K562 (cell line): ENCODE data around the gene CPT1A. TPM values are rescaled to one million over a fixed set of nuclear protein-coding genes. Genes with fewer than 3 reads are reported as not detected.
A peak's percentile ranks its signal among the peaks of the same experiment; 100 is the strongest.

Experiments used
- ARHGAP35 ChIP-seq: fragments of 450-650 bp; IDR thresholded peaks from 2 replicates; pipeline ENCODE4 v1.6.1; 2018; ENCODE audit not compliant: partially characterized antibody
- CHCHD3 ChIP-seq: fragments of 250-450 bp; sonication (Bioruptor Pico); IDR thresholded peaks from 2 replicates; pipeline ENCODE4 v2.1.2; 2022; ENCODE audit warnings: mild to moderate bottlenecking
- CTCF ChIP-seq, 3 experiments: IDR thresholded peaks in 2 of 3; conservative IDR thresholded peaks in 1 of 3; 2 replicates each; pipeline ENCODE4 v1.5.1; 2011 to 2012; ENCODE audit warnings: low read length in 3 of 3, mild to moderate bottlenecking in 3 of 3, control low read depth in 2 of 3, improper control_type of control experiment in 1 of 3, inconsistent platforms in 1 of 3, low read depth in 1 of 3, mixed read lengths in 1 of 3, moderate library complexity in 1 of 3; ENCODE audit not compliant: insufficient read depth in 2 of 3
- DLX4 ChIP-seq: fragments of 250-450 bp; sonication (Bioruptor Pico); IDR thresholded peaks from 2 replicates; pipeline ENCODE4 v1.6.1; 2021; ENCODE audit warnings: mild to moderate bottlenecking
- EP400 ChIP-seq: fragments of 450-650 bp; IDR thresholded peaks from 2 replicates; pipeline ENCODE4 v1.6.1; 2017; ENCODE audit warnings: antibody characterized with exemption, mild to moderate bottlenecking, moderate library complexity
- FOXM1 ChIP-seq, 2 experiments: fragments of 450-650 bp in 1 of 2; sonication (generic) in 1 of 2; formaldehyde crosslinking in 1 of 2; IDR thresholded peaks; 2 replicates each; pipeline versions ENCODE4 v1.6.1 to v1.9.0; 2017 to 2022; ENCODE audit warnings: low read depth in 2 of 2, mild to moderate bottlenecking in 2 of 2, missing genetic modification reagents in 1 of 2, moderate library complexity in 1 of 2
- FOXP1 ChIP-seq: sonication (generic); formaldehyde crosslinking; IDR thresholded peaks from 2 replicates; pipeline ENCODE4 v1.8.0; 2022; ENCODE audit warnings: mild to moderate bottlenecking, missing genetic modification reagents
- HLTF ChIP-seq: fragments of 450-650 bp; IDR thresholded peaks from 2 replicates; pipeline ENCODE4 v1.6.1; 2016
- JUNB ChIP-seq: fragments of 450-650 bp; formaldehyde crosslinking; conservative IDR thresholded peaks from 2 replicates; pipeline ENCODE4 v1.4.0; 2020; ENCODE audit warnings: mild to moderate bottlenecking
- KAT7 ChIP-seq: sonication (generic); formaldehyde crosslinking; IDR thresholded peaks from 2 replicates; pipeline ENCODE4 v1.8.0; 2022; ENCODE audit warnings: missing genetic modification reagents, mild to moderate bottlenecking, borderline replicate concordance
- KLF1 ChIP-seq: fragments of 450-650 bp; IDR thresholded peaks from 2 replicates; pipeline ENCODE4 v1.6.1; 2016; ENCODE audit warnings: missing genetic modification characterization, missing compliant biosample characterization
- NFIC ChIP-seq: fragments of 450-650 bp; IDR thresholded peaks from 2 replicates; pipeline ENCODE4 v1.6.1; 2017; ENCODE audit warnings: mild to moderate bottlenecking, inconsistent platforms
- NR3C1 ChIP-seq: sonication (generic); formaldehyde crosslinking; IDR thresholded peaks from 2 replicates; pipeline ENCODE4 v1.8.1; 2022; ENCODE audit warnings: missing genetic modification reagents
- PHF20 ChIP-seq: fragments of 450-650 bp; IDR thresholded peaks from 2 replicates; pipeline ENCODE4 v1.6.1; 2018; ENCODE audit not compliant: partially characterized antibody
- POLR2H ChIP-seq: IDR thresholded peaks from 2 replicates; pipeline ENCODE4 v1.6.1; 2016; ENCODE audit warnings: missing genetic modification characterization, low read depth, mild to moderate bottlenecking, control low read depth, missing compliant biosample characterization, moderate library complexity
- PTTG1 ChIP-seq: fragments of 450-650 bp; IDR thresholded peaks from 2 replicates; pipeline ENCODE4 v1.6.1; 2016; ENCODE audit warnings: low read depth, mild to moderate bottlenecking, missing genetic modification characterization, missing compliant biosample characterization
- SETDB1 ChIP-seq: IDR thresholded peaks from one replicate; pipeline ENCODE4 v1.6.1; 2012; ENCODE audit warnings: low read length, control low read depth, inconsistent platforms
- XRCC4 ChIP-seq: IDR thresholded peaks from one replicate; pipeline ENCODE4 v1.6.1; 2011; ENCODE audit not compliant: insufficient read depth, insufficient read length; ENCODE audit errors: extremely low read depth
- ZC3H4 ChIP-seq: sonication (generic); formaldehyde crosslinking; IDR thresholded peaks from 2 replicates; pipeline ENCODE4 v1.9.0; 2021; ENCODE audit warnings: missing genetic modification reagents, borderline replicate concordance
- ZNF253 ChIP-seq: fragments of 250-450 bp; sonication (Bioruptor Pico); conservative IDR thresholded peaks from 2 replicates; pipeline ENCODE4 v1.6.1; 2021; ENCODE audit warnings: mild to moderate bottlenecking
- ZNF347 ChIP-seq: fragments of 450-650 bp; formaldehyde crosslinking; IDR thresholded peaks from 2 replicates; pipeline ENCODE4 v1.4.0; 2020; ENCODE audit warnings: low read depth, mild to moderate bottlenecking, moderate library complexity
- ZNF551 ChIP-seq: fragments of 250-450 bp; sonication (Bioruptor Pico); IDR thresholded peaks from 2 replicates; pipeline ENCODE4 v1.5.0; 2021; ENCODE audit warnings: mild to moderate bottlenecking, moderate library complexity
- ZNF561 ChIP-seq: fragments of 450-650 bp; formaldehyde crosslinking; conservative IDR thresholded peaks from 2 replicates; pipeline ENCODE4 v1.4.0; 2020; ENCODE audit warnings: mild to moderate bottlenecking, moderate library complexity
- polyA plus RNA-seq, 8 experiments: library from polyadenylated mRNA; depleted of rRNA in 4 of 8; stranded (reverse) in 5 of 8; unstranded in 3 of 8; fragments of >200 nt; fragmentation: Nextera tagmentation in 2 of 8; fragmentation: Illumina TruSeq in 1 of 8; extraction: Ambion mirVana in 2 of 8; extraction: Trizol in 1 of 8; gene quantifications; 2 replicates each; pipeline versions ENCODE4 v1.2.1 to v1.2.3, GENCODE V29; 2011 to 2014; ENCODE audit warnings: inconsistent platforms in 1 of 8, missing spikeins in 1 of 8
- total RNA-seq, 7 experiments: library from RNA; depleted of rRNA in 6 of 7; stranded (reverse); fragments of >200 nt in 6 of 7; fragmentation: Illumina TruSeq in 2 of 7; extraction: Trizol in 2 of 7; gene quantifications; 2 replicates each; pipeline versions ENCODE4 v1.2.1 to v1.2.3, GENCODE V29; 2011 to 2021; ENCODE audit warnings: low replicate concordance in 1 of 7
- TF ChIP-seq, protein P1 (sequence below): IDR thresholded peaks from 2 replicates; pipeline ENCODE4 v1.6.1; 2011; ENCODE audit warnings: borderline replicate concordance, low read depth, mild to moderate bottlenecking, moderate library complexity, low read length; ENCODE audit not compliant: insufficient read depth, poor library complexity, severe bottlenecking
- TF ChIP-seq, protein P2 (sequence below): sonication (generic); formaldehyde crosslinking; IDR thresholded peaks from 2 replicates; pipeline ENCODE4 v1.8.0; 2022; ENCODE audit warnings: mild to moderate bottlenecking, missing genetic modification reagents

The CPT1A gene
- total and polyA plus RNA-seq, 9 of the 15 experiments (the other 6 are each of a cell fraction or from before 2014, with no cell fraction given): 2.6 to 29.1 (median 12.3) TPM

DNA sequence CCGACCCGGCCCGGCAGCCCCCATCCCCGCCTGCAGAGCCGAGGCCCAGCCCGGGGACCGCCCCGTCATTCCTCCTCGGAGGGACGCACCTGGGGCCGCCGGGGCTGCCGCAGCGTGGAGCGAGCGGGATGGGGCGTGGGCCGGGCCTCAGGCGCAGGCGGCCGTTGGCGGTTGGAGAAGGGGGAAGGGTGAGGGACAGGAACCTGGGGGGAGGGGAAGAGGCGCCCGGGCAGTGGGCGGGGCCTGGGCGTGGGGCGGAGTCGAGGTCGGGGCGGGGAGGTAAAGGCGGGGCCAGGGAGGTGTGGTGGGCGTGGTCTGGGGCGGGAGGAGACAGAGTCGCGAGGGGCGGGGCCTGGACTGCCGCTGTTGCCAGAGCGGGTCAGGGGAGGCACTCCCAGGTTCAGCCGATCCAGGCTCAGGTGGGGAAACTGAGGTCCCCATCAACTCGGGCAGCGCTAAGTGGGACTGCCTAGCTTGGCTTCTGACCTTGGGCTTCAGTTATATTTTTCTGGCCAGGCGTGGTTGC lies 90.3 kb downstream of the CPT1A start, which contains the start of gene TESMIN (continued):
- TF ChIP-seq EP400: no peak; the same call in 1 of the 2 replicates
- no peak for TF ChIP-seq CTCF (IDR thresholded peaks at IDR 0.05 in 2 of 3, conservative IDR thresholded peaks at IDR 0.05 in 1 of 3; ENCODE audit: insufficient read depth in 2 of 3, low read depth in 1 of 3, low read length in 3 of 3)
- TF ChIP-seq XRCC4: no peak
- TF ChIP-seq SETDB1: no peak
- TF ChIP-seq FOXM1 (IDR thresholded peaks at IDR 0.05; ENCODE audit: low read depth): no peak
- TF ChIP-seq FOXM1 (CRISPR knock-in tag; IDR thresholded peaks at IDR 0.05; ENCODE audit: low read depth): no peak
- no peak for TF ChIP-seq ZNF253 (CRISPR knock-in tag)
- TF ChIP-seq NR3C1: no peak
- 0 out of 2 replicates have a peak, but pooled peaks have one; percentile 28 for TF ChIP-seq NFIC
- TF ChIP-seq, protein P1, sequence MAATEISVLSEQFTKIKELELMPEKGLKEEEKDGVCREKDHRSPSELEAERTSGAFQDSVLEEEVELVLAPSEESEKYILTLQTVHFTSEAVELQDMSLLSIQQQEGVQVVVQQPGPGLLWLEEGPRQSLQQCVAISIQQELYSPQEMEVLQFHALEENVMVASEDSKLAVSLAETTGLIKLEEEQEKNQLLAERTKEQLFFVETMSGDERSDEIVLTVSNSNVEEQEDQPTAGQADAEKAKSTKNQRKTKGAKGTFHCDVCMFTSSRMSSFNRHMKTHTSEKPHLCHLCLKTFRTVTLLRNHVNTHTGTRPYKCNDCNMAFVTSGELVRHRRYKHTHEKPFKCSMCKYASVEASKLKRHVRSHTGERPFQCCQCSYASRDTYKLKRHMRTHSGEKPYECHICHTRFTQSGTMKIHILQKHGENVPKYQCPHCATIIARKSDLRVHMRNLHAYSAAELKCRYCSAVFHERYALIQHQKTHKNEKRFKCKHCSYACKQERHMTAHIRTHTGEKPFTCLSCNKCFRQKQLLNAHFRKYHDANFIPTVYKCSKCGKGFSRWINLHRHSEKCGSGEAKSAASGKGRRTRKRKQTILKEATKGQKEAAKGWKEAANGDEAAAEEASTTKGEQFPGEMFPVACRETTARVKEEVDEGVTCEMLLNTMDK: no peak
- no peak for TF ChIP-seq FOXP1 (CRISPR knock-in tag)
- TF ChIP-seq ZNF347 (CRISPR knock-in tag): no peak
- no peak for TF ChIP-seq ZC3H4 (CRISPR knock-in tag)
- TF ChIP-seq PTTG1 (tag): no peak
- no peak for TF ChIP-seq HLTF
- TF ChIP-seq JUNB (CRISPR knock-in tag): no peak
- TF ChIP-seq, protein P2, sequence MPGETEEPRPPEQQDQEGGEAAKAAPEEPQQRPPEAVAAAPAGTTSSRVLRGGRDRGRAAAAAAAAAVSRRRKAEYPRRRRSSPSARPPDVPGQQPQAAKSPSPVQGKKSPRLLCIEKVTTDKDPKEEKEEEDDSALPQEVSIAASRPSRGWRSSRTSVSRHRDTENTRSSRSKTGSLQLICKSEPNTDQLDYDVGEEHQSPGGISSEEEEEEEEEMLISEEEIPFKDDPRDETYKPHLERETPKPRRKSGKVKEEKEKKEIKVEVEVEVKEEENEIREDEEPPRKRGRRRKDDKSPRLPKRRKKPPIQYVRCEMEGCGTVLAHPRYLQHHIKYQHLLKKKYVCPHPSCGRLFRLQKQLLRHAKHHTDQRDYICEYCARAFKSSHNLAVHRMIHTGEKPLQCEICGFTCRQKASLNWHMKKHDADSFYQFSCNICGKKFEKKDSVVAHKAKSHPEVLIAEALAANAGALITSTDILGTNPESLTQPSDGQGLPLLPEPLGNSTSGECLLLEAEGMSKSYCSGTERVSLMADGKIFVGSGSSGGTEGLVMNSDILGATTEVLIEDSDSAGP (CRISPR knock-in tag): no peak
- TF ChIP-seq KAT7 (CRISPR knock-in tag): no peak
- no peak for TF ChIP-seq ZNF551
- no peak for TF ChIP-seq CHCHD3
- peak; percentile 18; the same call in 1 of the 2 replicates for TF ChIP-seq POLR2H (tag)
- TF ChIP-seq DLX4 (CRISPR knock-in tag): no peak
- no peak for TF ChIP-seq PHF20
- TF ChIP-seq KLF1 (tag): no peak
- no peak for TF ChIP-seq ZNF561 (CRISPR knock-in tag)
- no peak for TF ChIP-seq ARHGAP35
